Loucy (cell line): Measurements from ENCODE around the gene SZT2.
A peak's percentile ranks its signal among the peaks of the same experiment; 100 is the strongest.

ENCODE experiments used
- H2AFZ ChIP-seq: fragments of 200-600 bp; sonication (generic); 2 replicates; pipeline ENCODE4 v1.6.0; 2016; ENCODE audit warnings: antibody characterized with exemption, mild to moderate bottlenecking, low read length, moderate library complexity
- H3F3A ChIP-seq: fragments of 200-600 bp; 2 replicates; pipeline ENCODE4 v1.6.0; 2016; ENCODE audit warnings: antibody characterized with exemption, low read depth, mild to moderate bottlenecking
- H3K27me3 ChIP-seq: fragments of 200-600 bp; sonication (generic); 2 replicates; pipeline ENCODE4 v1.6.1; 2014; ENCODE audit warnings: low read length, mild to moderate bottlenecking; ENCODE audit not compliant: insufficient read depth, poor library complexity, severe bottlenecking
- H3K36me3 ChIP-seq: fragments of 200-600 bp; sonication (generic); 2 replicates; pipeline ENCODE4 v1.6.1; 2016; ENCODE audit warnings: low read length; ENCODE audit not compliant: insufficient read depth
- H3K4me1 ChIP-seq: fragments of 200-600 bp; sonication (generic); 2 replicates; pipeline ENCODE4 v1.5.1; 2014; ENCODE audit warnings: low read length, mild to moderate bottlenecking; ENCODE audit not compliant: insufficient read depth, poor library complexity, severe bottlenecking
- H3K4me2 ChIP-seq: fragments of 200-600 bp; sonication (generic); 2 replicates; pipeline ENCODE4 v1.6.0; 2014; ENCODE audit warnings: antibody characterized with exemption, low read length, low read depth, mild to moderate bottlenecking; ENCODE audit not compliant: poor library complexity, severe bottlenecking
- H3K4me3 ChIP-seq: fragments of 200-600 bp; sonication (generic); 2 replicates; pipeline ENCODE4 v1.5.1; 2014; ENCODE audit warnings: low read length, mild to moderate bottlenecking, mixed read lengths; ENCODE audit not compliant: poor library complexity, severe bottlenecking
- H3K79me2 ChIP-seq: fragments of 200-600 bp; sonication (generic); 2 replicates; pipeline ENCODE4 v1.6.1; 2014; ENCODE audit warnings: low read length; ENCODE audit not compliant: insufficient read depth
- H3K9ac ChIP-seq: fragments of 200-600 bp; sonication (generic); 2 replicates; pipeline ENCODE4 v1.6.0; 2014; ENCODE audit warnings: mild to moderate bottlenecking, low read depth, low read length, moderate library complexity; ENCODE audit not compliant: poor library complexity, severe bottlenecking
- H3K9me2 ChIP-seq: fragments of 200-600 bp; sonication (generic); replicated peaks from 2 replicates; pipeline ENCODE4 v1.6.1; 2016; ENCODE audit warnings: low read depth, low read length, mixed read lengths
- H3K9me3 ChIP-seq: fragments of 200-600 bp; sonication (generic); 2 replicates; pipeline ENCODE4 v1.6.1; 2014; ENCODE audit warnings: mild to moderate bottlenecking, antibody characterized with exemption, low read length, low read depth; ENCODE audit not compliant: insufficient read depth
- H4K20me1 ChIP-seq: fragments of 200-600 bp; sonication (generic); 2 replicates; pipeline ENCODE4 v1.6.0; 2014; ENCODE audit warnings: antibody characterized with exemption, low read length, mild to moderate bottlenecking; ENCODE audit not compliant: insufficient read depth, poor library complexity, severe bottlenecking
- EZH2phosphoT487 ChIP-seq: fragments of 200-600 bp; IDR thresholded peaks from 2 replicates; pipeline ENCODE4 v1.6.1; 2018; ENCODE audit warnings: antibody characterized with exemption, mild to moderate bottlenecking, moderate library complexity, borderline replicate concordance
- TF ChIP-seq, protein P1 (sequence below): fragments of 200-600 bp; sonication (generic); conservative IDR thresholded peaks from 2 replicates; pipeline ENCODE4 v1.5.1; 2014; ENCODE audit warnings: mild to moderate bottlenecking, antibody characterized with exemption, low read length

The SZT2 gene

DNA sequence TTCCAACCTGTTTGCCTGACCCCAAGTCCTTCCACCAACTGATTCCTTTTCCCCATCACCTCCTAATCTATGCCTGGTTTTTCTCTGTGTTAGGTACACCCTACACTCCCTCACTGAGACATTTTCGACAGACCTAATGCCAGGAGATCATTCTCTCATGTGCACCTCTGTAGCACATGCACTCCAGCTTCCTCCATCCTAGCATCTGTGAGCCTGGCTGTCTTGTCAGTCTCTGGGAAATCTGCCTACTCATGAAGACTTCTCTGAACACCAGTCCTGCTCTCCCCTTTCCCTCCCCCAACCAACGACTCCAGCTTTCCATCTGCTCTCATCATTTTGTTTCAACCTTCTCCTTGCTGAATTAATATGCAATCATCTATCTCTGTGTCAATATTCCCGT lies 1.1 kb upstream of the SZT2 start:
- Histone ChIP-seq H4K20me1 (peaks cover 10% of the 10 kb centered on the region), H3K36me3 (peaks cover 33% of the 10 kb centered on the region; the same call in 1 of the 2 replicates), H3K4me1 (peaks cover 25% of the 10 kb centered on the region), H3K27me3 (no peaks in the 10 kb centered on the region), H3K9ac (peak overlapping the region; percentile 93), H3K9me2 (no peaks in the 10 kb centered on the region), H3K9me3 (no peaks in the 10 kb centered on the region), H3K4me2 (peak overlapping the region; percentile 91), H3K4me3 (peak overlapping the region; percentile 85), H2AFZ (no peak overlapping the region), H3F3A (no peaks in the 10 kb centered on the region), H3K79me2 (peaks cover 41% of the 10 kb centered on the region)
- TF ChIP-seq, protein P1, sequence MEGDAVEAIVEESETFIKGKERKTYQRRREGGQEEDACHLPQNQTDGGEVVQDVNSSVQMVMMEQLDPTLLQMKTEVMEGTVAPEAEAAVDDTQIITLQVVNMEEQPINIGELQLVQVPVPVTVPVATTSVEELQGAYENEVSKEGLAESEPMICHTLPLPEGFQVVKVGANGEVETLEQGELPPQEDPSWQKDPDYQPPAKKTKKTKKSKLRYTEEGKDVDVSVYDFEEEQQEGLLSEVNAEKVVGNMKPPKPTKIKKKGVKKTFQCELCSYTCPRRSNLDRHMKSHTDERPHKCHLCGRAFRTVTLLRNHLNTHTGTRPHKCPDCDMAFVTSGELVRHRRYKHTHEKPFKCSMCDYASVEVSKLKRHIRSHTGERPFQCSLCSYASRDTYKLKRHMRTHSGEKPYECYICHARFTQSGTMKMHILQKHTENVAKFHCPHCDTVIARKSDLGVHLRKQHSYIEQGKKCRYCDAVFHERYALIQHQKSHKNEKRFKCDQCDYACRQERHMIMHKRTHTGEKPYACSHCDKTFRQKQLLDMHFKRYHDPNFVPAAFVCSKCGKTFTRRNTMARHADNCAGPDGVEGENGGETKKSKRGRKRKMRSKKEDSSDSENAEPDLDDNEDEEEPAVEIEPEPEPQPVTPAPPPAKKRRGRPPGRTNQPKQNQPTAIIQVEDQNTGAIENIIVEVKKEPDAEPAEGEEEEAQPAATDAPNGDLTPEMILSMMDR, result no peak
- no peak for TF ChIP-seq EZH2phosphoT487

DNA sequence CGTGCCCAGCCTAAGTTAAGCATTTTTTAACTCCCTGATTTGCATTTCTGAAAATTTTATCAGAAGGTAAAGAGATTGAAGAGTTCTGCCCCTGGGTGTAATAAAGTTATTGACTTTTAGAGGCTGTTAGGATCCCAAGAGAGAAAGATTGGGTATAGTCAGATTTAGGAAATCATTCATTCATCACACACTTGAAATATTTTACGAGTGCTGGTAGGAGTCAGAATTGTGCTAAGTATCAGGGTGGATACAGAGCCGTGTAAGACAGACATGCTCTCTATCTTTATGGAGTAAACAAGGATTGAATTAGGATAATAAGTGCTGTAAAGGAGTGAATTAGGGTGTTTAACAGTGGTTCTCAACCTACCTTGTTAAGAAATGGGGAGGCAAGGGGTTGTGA lies 3.0 kb downstream of the SZT2 start:
- Histone ChIP-seq H3K79me2 (peaks cover 35% of the 10 kb centered on the region), H3K9ac (no peak overlapping the region), H3K4me2 (peak overlapping the region; percentile 5), H3K9me3 (no peaks in the 10 kb centered on the region), H3K27me3 (no peaks in the 10 kb centered on the region), H3K4me1 (peaks cover 23% of the 10 kb centered on the region), H2AFZ (no peak overlapping the region), H3K36me3 (no peaks in the 10 kb centered on the region), H3K9me2 (no peaks in the 10 kb centered on the region), H3F3A (no peaks in the 10 kb centered on the region), H4K20me1 (peaks cover 10% of the 10 kb centered on the region), H3K4me3 (no peak overlapping the region)
- TF ChIP-seq, protein P1, result no peak
- no peak for TF ChIP-seq EZH2phosphoT487

DNA sequence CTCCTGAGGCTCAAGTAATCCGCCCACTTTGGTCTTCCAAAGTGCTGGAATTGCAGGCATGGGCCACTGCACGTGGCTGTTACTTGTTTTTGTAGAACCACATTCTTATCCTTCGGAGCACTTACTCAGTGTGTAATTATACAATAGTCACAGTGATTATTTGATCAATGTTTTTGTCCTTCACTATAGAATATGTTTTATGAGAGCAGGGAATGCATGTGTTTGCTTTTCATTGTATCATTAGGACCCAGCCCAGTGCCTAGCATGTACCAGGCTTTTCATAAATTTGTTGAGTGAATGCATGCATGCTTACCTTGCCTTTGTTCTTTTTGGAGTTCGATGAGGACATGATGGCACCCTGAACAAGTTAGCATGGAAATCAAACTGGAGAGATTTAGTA lies 5.8 kb downstream of the SZT2 start:
- TF ChIP-seq, protein P1, result no peak
- TF ChIP-seq EZH2phosphoT487, result no peak
- Histone ChIP-seq H3K27me3 (no peaks in the 10 kb centered on the region), H3K9me2 (no peaks in the 10 kb centered on the region), H4K20me1 (no peaks in the 10 kb centered on the region), H3K9ac (no peak overlapping the region), H3K4me1 (peaks cover 7% of the 10 kb centered on the region), H3K4me2 (no peak overlapping the region), H3K36me3 (no peaks in the 10 kb centered on the region), H3K4me3 (no peak overlapping the region), H2AFZ (no peak overlapping the region), H3F3A (no peaks in the 10 kb centered on the region), H3K9me3 (no peaks in the 10 kb centered on the region), H3K79me2 (peaks cover 9% of the 10 kb centered on the region)
